ENCODE measurements around the gene ANKRD16.

ANKRD16 gene

DNA sequence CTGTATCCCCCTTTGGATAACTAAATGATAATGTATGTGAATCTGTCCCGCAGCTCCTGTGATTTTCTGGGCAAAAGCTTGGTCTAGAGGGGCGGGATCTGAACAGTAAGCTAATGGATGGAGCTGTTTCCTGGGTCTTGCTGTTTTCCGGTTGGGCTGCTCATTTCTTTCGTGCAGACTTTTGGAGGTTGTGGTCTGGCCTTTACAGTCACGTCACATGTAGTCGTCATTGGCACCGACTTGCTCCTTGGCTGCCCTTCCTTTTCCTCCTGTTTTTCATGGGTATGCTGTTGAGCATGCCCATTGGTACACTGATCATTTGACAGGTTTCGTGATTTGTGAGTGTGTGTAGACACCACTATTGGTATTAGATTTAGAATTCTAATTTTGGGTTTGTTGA, 2.3 kb upstream of the ANKRD16 start:
- peak; percentile 44 for DNase-seq
- in situ Hi-C loops (cut with HindIII; ENCODE audit: low pct_ligation_motif_present, low sequenced_read_pairs) = no loop called here
- H3K4me3 ChIP-seq (ENCODE audit: low read depth, low read length) = no peak overlapping the region

DNA sequence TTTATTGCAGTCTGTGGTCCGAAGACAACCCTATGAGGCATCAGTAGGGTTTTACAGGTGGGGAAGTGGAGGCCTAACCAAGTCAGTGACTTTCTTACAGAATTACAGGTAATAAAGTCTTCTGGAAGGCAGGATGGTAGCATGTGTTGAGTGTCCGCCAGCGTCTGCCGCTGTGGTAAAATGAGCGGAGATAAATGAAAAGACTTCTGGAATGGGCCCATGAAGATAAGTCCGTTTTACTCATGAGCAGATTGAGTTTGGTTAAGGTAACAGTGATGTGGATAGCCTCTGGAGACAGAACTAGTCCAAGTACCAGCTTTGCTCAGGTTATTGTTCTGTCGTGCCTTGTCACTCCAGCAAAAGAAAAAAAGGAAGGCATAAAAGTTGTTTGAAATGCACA, 1.3 kb upstream of the ANKRD16 start:
- H3K27ac ChIP-seq = peak overlapping the region; percentile 65

More for the DNA sequence above, 2.3 kb upstream of the ANKRD16 start:
- Histone ChIP-seq H3K27ac (peak overlapping the region; percentile 20), H3K27me3 (replicated peaks) (no peaks in the 10 kb centered on the region), H3K36me3 (replicated peaks) (peaks cover 10% of the 10 kb centered on the region)
- TF ChIP-seq, protein P1, sequence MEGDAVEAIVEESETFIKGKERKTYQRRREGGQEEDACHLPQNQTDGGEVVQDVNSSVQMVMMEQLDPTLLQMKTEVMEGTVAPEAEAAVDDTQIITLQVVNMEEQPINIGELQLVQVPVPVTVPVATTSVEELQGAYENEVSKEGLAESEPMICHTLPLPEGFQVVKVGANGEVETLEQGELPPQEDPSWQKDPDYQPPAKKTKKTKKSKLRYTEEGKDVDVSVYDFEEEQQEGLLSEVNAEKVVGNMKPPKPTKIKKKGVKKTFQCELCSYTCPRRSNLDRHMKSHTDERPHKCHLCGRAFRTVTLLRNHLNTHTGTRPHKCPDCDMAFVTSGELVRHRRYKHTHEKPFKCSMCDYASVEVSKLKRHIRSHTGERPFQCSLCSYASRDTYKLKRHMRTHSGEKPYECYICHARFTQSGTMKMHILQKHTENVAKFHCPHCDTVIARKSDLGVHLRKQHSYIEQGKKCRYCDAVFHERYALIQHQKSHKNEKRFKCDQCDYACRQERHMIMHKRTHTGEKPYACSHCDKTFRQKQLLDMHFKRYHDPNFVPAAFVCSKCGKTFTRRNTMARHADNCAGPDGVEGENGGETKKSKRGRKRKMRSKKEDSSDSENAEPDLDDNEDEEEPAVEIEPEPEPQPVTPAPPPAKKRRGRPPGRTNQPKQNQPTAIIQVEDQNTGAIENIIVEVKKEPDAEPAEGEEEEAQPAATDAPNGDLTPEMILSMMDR (IDR thresholded peaks at IDR 0.05; ENCODE audit: low read depth, low read length, missing control alignments) = no peak

GRCh38 chr10:5890452-5890915, 791 bp upstream of the ANKRD16 start:
- no peaks in the 10 kb centered on the region for H3K27me3 ChIP-seq (replicated peaks)
- no peak for DNase-seq
- H3K27ac ChIP-seq = peak overlapping the region; percentile 65
- in situ Hi-C loops (cut with HindIII; ENCODE audit: low pct_ligation_motif_present, low sequenced_read_pairs) = no loop called here
- H3K4me3 ChIP-seq (ENCODE audit: low read depth, low read length) = peak overlapping the region; percentile 89
- peaks cover 10% of the 10 kb centered on the region for H3K36me3 ChIP-seq (replicated peaks)
- TF ChIP-seq, protein P1 (IDR thresholded peaks at IDR 0.05; ENCODE audit: low read depth, low read length, missing control alignments) = no peak

More for the DNA sequence above, 1.3 kb upstream of the ANKRD16 start:
- Histone ChIP-seq H3K4me3 (ENCODE audit: low read depth, low read length) (peak overlapping the region; percentile 89), H3K27me3 (replicated peaks) (no peaks in the 10 kb centered on the region), H3K36me3 (replicated peaks) (peaks cover 8% of the 10 kb centered on the region)
- in situ Hi-C loops (cut with HindIII; ENCODE audit: low pct_ligation_motif_present, low sequenced_read_pairs) = no loop called here
- TF ChIP-seq, protein P1 (IDR thresholded peaks at IDR 0.05; ENCODE audit: low read depth, low read length, missing control alignments) = no peak
- DNase-seq = no peak

DNA sequence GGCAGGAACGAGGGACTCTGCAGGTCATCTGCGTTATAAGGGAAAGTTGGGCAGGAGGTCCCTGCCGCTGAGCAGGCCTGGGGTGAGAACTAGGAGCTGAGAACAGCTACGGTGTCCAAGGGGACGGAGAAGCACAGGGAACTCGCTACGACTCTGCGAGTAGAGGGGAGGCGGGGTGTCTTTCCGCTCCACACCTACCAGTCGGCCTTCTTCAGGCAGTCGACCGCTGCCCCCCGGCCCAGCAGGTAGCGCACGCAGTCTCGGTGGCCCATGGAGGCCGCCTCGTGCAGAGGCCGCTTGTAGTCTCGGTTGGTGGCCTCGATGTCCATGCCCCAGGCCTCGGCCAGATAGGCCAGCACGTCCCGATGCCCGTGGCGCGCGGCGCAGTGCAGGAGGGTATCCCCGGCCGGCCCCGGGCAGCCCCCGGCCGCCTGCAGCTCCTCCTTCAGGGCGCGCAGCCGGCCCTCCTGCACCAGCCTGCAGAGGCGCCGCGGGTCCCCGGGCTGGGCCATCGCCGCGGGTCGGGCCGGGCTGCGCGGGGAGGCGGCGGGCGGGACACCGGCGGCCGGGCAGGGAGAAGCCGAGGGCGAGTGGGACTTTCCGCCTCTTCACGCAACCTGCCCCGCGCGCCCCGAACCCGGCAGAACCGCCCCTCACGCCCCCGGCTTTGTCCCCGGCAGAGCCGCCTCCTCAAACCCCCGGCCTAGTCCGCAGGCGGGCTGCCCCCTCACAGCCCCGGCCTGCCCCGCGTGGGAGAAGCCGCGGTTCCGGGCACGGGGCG, 660 bp downstream of the ANKRD16 start:
- no peak for DNase-seq
- TF ChIP-seq, protein P1 (IDR thresholded peaks at IDR 0.05; ENCODE audit: low read depth, low read length, missing control alignments) = peak; percentile 2

DNA sequence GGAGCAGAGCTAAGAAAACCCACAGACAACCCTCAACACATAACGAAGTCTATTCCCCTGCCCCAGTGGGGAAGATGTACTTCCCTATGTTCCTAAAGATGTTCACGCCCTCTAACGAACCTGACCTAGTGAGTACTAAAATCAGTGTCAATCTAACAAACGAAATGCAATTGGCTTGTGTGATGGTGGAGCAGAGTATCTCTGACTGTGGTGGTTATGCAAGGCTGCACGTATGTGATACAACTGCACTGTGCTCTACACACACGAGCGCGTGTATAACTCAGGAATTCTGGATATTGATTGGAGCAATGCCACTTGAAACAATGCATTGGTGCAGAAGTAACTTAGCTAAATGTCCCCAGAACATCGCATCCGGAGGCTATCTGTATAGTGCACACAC, 1.3 kb downstream of the ANKRD16 start:
- in situ Hi-C loops (cut with HindIII; ENCODE audit: low pct_ligation_motif_present, low sequenced_read_pairs) = no loop called here

More for the DNA sequence above, 660 bp downstream of the ANKRD16 start:
- Histone ChIP-seq H3K36me3 (replicated peaks) (peaks cover 4% of the 10 kb centered on the region), H3K27ac (peak overlapping the region; percentile 36), H3K4me3 (ENCODE audit: low read depth, low read length) (peak overlapping the region; percentile 83), H3K27me3 (replicated peaks) (no peaks in the 10 kb centered on the region)
- in situ Hi-C loops (cut with HindIII; ENCODE audit: low pct_ligation_motif_present, low sequenced_read_pairs) = no loop called here

More for the DNA sequence above, 1.3 kb downstream of the ANKRD16 start:
- H3K27me3 ChIP-seq (replicated peaks) = no peaks in the 10 kb centered on the region
- peak overlapping the region; percentile 83 for H3K4me3 ChIP-seq (ENCODE audit: low read depth, low read length)
- TF ChIP-seq, protein P1 (IDR thresholded peaks at IDR 0.05; ENCODE audit: low read depth, low read length, missing control alignments) = no peak
- H3K27ac ChIP-seq = no peak overlapping the region
- DNase-seq = no peak
- peaks cover 4% of the 10 kb centered on the region for H3K36me3 ChIP-seq (replicated peaks)

Data from brain microvascular endothelial cell (primary cell).